Activated CD4-positive, CD25-positive, alpha-beta regulatory T cell treated with anti-CD3 and anti-CD28 coated beads, Interleukin-2, amount 50 U/mL, for 16 hours (primary cell): Measurements from ENCODE around the gene RNF208.

Source experiments
- DNase-seq: peaks from one replicate; pipeline ENCODE4 v3.0.0-alpha.2; 2020; ENCODE audit warnings: low read depth, low spot score

Gene RNF208

GRCh38 chr9:137175345-137175961 lies 46.6 kb downstream of the RNF208 start:
- DNase-seq, result no peak

DNA sequence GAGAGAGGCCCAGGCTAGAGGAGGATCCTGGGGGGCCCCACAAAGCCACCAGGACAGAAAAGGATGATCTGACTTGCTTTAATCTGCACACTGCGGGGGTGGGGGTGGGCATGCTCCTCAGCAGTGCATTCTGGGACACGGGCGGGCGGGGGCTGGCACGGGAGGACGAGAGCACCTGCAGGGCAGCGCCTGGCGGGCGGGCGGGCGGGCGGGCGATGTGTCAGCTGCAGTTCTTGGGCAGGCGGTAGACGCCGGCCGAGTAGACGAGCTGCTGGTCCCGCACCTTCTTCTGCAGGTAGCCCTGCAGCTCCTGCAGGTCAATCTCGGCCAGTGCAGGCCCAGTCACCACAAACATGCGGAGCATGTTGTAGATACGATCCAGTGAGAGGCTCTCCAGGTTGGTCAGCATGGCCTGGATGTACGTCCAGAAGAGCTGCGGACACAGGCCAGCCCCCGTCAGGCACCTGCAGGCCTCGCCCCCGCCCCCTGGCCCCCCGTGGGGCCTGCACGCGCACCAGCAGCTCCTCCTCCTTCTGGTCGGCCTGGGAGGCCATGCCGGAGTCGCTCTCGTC lies 47.2 kb downstream of the RNF208 start:
- no peak for DNase-seq

- no peak for DNase-seq
These were observed 48.0 kb downstream of the RNF208 start for GRCh38 chr9:137173796-137174664.

GRCh38 chr9:137172901-137173795 lies 48.9 kb downstream of the RNF208 start:
- DNase-seq, result no peak

- no peak for DNase-seq
These were observed 50.7 kb downstream of the RNF208 start for GRCh38 chr9:137171149-137171900.

DNA sequence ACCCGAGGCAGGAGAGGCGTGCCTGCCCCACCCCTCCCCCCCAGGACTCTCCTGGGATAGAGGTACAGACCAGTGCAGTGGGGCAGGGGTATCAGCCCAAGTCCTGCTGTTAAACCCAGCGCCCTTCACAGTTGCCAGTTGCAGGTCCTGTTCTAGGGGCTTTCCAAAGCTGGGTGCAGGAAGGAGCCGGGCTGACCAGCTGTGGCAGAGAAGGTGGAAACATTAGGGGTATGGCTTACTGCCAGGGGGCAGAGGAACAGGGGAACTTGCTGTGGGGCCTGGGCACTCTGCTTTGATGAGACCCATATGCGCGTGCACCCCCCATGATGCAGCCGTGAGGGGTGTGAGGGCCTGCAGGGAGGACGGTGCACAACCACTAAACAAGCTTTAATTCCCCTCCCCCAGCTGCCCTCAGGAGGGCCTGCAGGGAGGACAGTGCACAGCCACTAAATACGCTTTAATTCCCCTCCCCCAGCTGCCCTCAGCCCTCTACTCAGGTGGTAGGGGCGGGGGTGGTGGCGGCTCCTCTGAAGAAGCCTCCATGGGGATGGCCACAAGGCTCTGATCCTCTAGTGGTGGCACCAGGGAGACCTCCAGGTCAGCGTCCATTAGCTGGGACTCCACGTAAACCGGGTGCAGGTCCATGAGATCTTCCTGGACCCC lies 51.4 kb downstream of the RNF208 start:
- DNase-seq, result no peak
